MV-4-11 (cell line): Measurements from ENCODE around the gene KY.
"Not testable (repeated sequence)": the region's sequence is repeated elsewhere in the genome, so short reads cannot be mapped to it uniquely, and the experiment has no call there.

Experiments used
- DNase-seq: peaks from one replicate; lab custom pipeline; 2025; lab: John Stamatoyannopoulos, UW

The KY gene

DNA sequence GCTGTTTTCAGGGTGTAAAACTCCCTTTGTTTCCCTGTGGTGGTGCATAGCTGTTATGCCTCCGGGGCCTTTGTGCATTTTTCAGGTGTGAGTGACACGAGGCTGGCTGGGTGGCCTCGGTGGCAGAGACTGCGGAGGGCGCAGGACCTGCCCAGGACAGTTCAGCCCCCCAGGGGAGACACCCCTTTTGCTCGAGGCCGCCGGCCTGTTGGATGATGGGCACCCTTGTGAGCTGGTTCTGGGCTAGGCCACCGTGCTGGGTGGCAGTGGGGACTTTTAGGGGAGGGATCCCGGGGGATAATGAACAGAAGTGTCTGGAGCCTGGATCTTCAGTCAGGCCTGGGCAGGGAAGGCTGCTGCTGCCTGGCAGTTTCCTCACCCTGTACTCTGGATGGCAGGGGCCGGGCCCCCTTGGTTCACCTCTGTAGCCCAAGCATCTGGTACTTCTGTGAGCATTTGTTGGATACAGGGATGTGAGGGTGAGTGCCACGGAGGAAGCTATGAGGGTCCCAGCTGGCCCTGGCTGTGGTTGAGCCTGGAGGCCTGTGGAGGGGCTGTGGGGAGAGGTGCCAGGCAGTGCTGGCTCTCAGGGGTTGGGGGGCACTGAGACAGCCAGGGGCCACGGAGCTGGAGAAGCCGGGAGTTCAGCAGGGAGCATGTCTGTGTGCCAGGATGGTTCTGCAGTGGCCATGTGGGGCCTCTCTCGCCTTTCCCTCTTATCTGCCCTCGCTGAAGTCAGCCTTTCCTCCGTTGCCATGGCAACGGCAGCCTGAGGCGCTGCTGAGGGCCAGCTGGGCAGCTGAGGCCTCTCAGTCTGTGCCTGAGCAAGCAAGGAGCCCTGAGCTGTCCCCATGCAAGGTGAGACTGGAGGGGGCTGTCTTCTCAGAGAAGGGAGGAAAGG lies 49.0 kb downstream of the KY start:
- no peak for DNase-seq

- DNase-seq = peak; percentile 30
Observed at GRCh38 chr3:134600685-134601463, 49.9 kb downstream of the KY start.

DNA sequence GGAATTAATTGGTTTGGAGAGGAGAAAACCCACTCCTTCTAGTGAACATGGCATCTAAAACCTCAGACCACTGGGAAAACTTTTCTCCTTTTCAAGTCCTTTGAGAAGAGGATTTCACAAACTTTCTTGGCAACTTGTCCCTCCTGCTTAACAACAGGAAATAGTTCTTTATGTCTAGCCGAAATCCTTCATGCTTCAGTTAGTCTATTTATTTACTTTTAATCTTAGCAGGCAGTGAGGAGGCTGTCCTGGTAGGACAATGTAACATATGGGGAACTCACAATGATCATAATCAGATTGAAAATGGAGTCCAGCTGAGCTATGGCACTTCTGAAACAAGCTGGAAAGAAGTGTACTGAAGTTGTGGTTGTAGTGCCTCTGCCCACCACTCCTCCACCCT lies 50.6 kb downstream of the KY start:
- DNase-seq = no peak

- DNase-seq = peak; percentile 32
Observed at GRCh38 chr3:134598763-134599545, 51.9 kb downstream of the KY start.

DNA sequence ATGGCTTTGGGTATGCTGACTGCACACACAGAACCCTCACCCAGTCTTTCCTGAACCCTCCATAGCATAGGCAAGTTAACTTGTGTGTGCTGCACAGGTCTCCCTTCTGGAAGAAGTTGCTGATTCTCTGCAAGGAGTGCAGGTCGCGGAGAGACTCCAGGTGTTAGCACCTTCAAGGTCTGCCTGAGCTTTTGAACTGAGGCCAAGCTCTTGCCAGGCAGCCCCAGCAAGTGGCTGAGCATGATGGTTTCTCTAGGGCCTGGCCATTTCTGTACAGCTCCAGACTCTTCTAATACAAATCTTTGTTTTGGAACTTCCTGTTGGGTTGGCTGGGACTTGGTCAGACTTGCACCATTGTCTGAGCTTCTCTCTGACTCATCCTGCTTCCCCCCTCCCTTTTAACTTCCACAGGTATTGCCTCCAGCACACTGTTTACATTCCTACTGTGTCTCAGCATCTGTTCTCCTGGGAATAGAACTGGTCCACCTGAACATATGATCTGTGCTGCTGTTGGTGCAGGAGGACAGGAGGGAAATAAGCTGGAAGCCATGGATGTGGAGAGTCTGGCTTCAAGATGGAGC lies 53.3 kb downstream of the KY start:
- no peak for DNase-seq

DNA sequence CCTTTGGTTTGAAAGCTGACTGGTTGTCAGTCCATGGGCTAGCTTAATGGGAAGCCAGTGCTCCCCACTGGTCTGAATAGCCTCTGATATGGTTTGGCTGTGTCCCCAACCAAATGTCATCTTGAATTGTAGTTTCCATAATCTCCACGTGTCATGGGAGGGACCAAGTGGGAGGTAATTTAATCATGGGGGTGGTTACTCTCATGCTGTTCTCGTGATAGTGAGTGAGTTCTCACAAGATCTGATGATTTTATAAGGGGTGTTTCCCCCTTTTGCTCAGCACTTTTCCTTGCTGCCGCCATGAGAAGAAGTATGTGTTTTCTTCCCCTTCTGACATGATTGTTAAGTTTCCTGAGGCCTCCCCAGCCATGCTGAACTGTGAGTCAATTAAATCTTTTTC lies 55.8 kb downstream of the KY start:
- not testable (repeated sequence) for DNase-seq

GRCh38 chr3:134594331-134594741 lies 56.5 kb downstream of the KY start:
- DNase-seq = no peak

- DNase-seq = no peak
Observed at GRCh38 chr3:134592806-134593205, 58.0 kb downstream of the KY start.

- no peak for DNase-seq
Observed at GRCh38 chr3:134590766-134591165, 60.1 kb downstream of the KY start.

- DNase-seq = no peak
Observed at GRCh38 chr3:134579141-134579665, 71.6 kb downstream of the KY start.

DNA sequence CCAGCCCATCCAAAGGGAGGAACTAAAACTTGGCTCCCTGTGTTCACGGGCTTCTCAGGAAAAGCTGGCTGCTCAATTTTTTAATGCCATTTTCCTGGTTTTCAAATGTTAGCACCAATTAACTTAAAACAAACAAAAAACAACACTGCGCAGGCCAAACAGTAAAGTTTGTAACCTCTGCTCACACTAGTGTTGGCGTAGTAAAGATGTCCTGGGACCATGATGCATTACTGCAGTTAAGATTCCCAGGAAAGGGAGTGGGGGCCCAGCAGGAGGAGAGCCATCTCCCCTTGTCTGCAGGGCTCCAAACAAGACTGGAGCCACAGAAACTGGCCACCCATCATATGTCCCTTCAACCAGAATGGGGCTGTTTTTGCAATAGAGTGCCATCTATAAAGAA lies 74.0 kb downstream of the KY start:
- no peak for DNase-seq

GRCh38 chr3:134576426-134576825 lies 74.4 kb downstream of the KY start:
- no peak for DNase-seq

DNA sequence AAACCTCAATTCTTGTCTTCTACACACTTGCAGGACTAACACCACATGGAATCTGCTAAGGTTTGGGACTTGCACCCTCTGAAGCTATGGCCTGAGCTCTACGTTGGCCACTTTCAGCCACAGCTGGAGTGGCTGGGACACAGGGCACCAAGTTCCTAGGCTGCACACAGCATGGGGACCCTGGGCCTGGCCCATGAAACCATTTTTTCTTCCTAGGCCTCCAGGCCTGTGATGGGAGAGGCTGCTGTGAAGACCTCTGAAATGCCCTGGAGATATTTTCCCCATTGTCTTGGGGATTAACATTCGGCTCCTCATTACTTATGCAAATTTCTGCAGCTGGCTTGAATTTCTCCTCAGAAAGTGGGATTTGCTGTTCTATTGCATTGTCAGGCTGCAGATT lies 80.9 kb downstream of the KY start:
- not testable (repeated sequence) for DNase-seq

GRCh38 chr3:134568790-134569189 lies 82.0 kb downstream of the KY start:
- no peak for DNase-seq

GRCh38 chr3:134567605-134568004 lies 83.2 kb downstream of the KY start:
- no peak for DNase-seq

GRCh38 chr3:134564991-134565390 lies 85.8 kb downstream of the KY start:
- no peak for DNase-seq

DNA sequence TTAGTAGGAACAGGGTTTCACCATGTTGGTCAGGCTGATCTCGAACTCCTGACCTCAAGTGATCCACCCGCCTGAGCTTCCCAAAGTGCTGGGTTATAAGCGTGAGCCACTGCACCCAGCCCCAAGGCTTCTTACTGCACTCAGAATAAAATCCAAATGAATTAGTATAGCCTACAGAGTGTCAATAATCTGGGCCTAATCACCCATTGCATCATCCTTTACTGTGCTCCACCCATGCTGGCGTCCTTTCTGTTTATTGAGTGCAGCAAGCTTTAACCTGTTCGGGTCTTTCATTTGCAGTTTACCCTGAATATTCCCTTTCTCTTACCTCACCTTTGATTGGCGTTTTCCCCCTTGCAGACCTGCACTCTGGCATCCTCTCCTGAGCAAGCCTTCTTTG lies 87.2 kb downstream of the KY start:
- no peak for DNase-seq

- no peak for DNase-seq
Observed at GRCh38 chr3:134562055-134562454, 88.8 kb downstream of the KY start.

- DNase-seq = no peak
Observed at GRCh38 chr3:134559591-134559990, 91.2 kb downstream of the KY start.
